ENCODE measurements around the gene FAM120AOS. TPM values are rescaled to one million over a fixed set of nuclear protein-coding genes. Genes with fewer than 3 reads are reported as not detected.

Gene FAM120AOS
- total and polyA plus RNA-seq, 2 of the 4 experiments (the other 2 are of a cell fraction), result 22.7 to 24.7 TPM

- TF ChIP-seq SMC3 (IDR thresholded peaks at IDR 0.05; ENCODE audit: low read depth, low read length) (no peak), CTCF (conservative IDR thresholded peaks at IDR 0.05; ENCODE audit: low read depth, low read length) (no peak), CEBPB (IDR thresholded peaks at IDR 0.05; ENCODE audit: low read depth, low read length) (no peak), BHLHE40 (IDR thresholded peaks at IDR 0.05; ENCODE audit: low read depth, low read length) (no peak), ELK1 (IDR thresholded peaks at IDR 0.05; ENCODE audit: borderline replicate concordance, low read depth, low read length) (no peak)
- no peak overlapping the region for H2BK5ac ChIP-seq (ENCODE audit: low read depth, low read length, poor library complexity, severe bottlenecking)
- no peak overlapping the region for H3K4me3 ChIP-seq (ENCODE audit: insufficient read depth, low read depth, low read length)
- H3K9me1 ChIP-seq (ENCODE audit: insufficient read depth, low read length), result peaks cover 10% of the 10 kb centered on the region
- ChIA-PET POLR2A (ENCODE audit: unreplicated experiment) (interaction anchor here (0.5 kb wide), 1 partner anchor 17 kb away, joined by 9 read pairs; no protein-coding TSS in a partner anchor), CTCF (no interaction called here)
- no peak overlapping the region for H4K8ac ChIP-seq (ENCODE audit: low read depth in 2 of 2, low read length in 2 of 2)
- H2AFZ ChIP-seq (replicated peaks; ENCODE audit: low read length, poor library complexity), result no peak overlapping the region
- no peak overlapping the region for H4K5ac ChIP-seq (ENCODE audit: low read depth, low read length)
- no peak overlapping the region for H3K23ac ChIP-seq (ENCODE audit: low read depth, low read length)
- H3K56ac ChIP-seq (ENCODE audit: extremely low read depth, insufficient read depth, low read length), result no peak overlapping the region
- H2AK9ac ChIP-seq (replicated peaks; ENCODE audit: low read depth, low read length, poor library complexity), result no peak overlapping the region
- no peak overlapping the region for H3K4ac ChIP-seq (ENCODE audit: low read depth, low read length)
- H3K4me1 ChIP-seq (ENCODE audit: control insufficient read depth, insufficient read depth, low read length), result peaks cover 3% of the 10 kb centered on the region; the same call in 1 of the 2 replicates
- H4K91ac ChIP-seq (ENCODE audit: insufficient read depth, low read depth, low read length), result no peak overlapping the region
- no peak overlapping the region for H3K4me2 ChIP-seq (ENCODE audit: low read depth, low read length)
- DNase-seq, result no peak
- in situ Hi-C loops (cut with MboI; ENCODE audit: low sequenced_read_pairs), result no loop called here
- H3K27ac ChIP-seq (ENCODE audit: insufficient read depth, low read length), result no peak overlapping the region
- H3K9ac ChIP-seq (ENCODE audit: low read depth, low read length), result no peak overlapping the region
- no peaks in the 10 kb centered on the region for H3K27me3 ChIP-seq (ENCODE audit: control insufficient read depth, insufficient read depth, low read length)
- no peak overlapping the region for H2BK15ac ChIP-seq (ENCODE audit: low read depth, low read length)
- H3K79me1 ChIP-seq (ENCODE audit: low read depth in 1 of 2, low read length in 2 of 2), result peaks cover 54 to 78% of the 10 kb centered on the region in 2 experiments
- H2BK20ac ChIP-seq (ENCODE audit: low read depth, low read length), result no peak overlapping the region
- dilution Hi-C loops (cut with HindIII; ENCODE audit: low sequenced_read_pairs, unreplicated experiment), result no loop called here
- no peak overlapping the region for H3K18ac ChIP-seq (ENCODE audit: low read depth, low read length)
- no peak overlapping the region for H3K14ac ChIP-seq (replicated peaks; ENCODE audit: low read depth, low read length)
- no peak for ATAC-seq (ENCODE audit: low read depth)
- H4K20me1 ChIP-seq (ENCODE audit: insufficient read depth, low read length), result peaks cover 8% of the 10 kb centered on the region
- no TSS peak for BruUV-seq (replicated peaks)
- H2AK5ac ChIP-seq (ENCODE audit: low read depth, low read length), result no peak overlapping the region
- H2BK120ac ChIP-seq (ENCODE audit: low read depth, low read length), result no peak overlapping the region
- WGBS, 2 experiments (ENCODE audit: extremely low coverage in 2 of 2, insufficient read length in 1 of 2), result 90% methylated on average over 3 of the region's 5 CpGs; no CpG with 5 or more reads in 1 of the 2 experiments
- intact Hi-C loops (cut with micrococcal nuclease), result no loop called here
- H3K9me3 ChIP-seq (ENCODE audit: control insufficient read depth, insufficient read depth, low read length), result no peaks in the 10 kb centered on the region
- peaks cover 15% of the 10 kb centered on the region for H3K36me3 ChIP-seq (ENCODE audit: control insufficient read depth, insufficient read depth, low read length)
Observed at GRCh38 chr9:93488244-93488643, 34.9 kb upstream of the FAM120AOS start.

Measured in IMR-90 (cell line).